Measurements from ENCODE around the gene SENP3.

The SENP3 gene

DNA sequence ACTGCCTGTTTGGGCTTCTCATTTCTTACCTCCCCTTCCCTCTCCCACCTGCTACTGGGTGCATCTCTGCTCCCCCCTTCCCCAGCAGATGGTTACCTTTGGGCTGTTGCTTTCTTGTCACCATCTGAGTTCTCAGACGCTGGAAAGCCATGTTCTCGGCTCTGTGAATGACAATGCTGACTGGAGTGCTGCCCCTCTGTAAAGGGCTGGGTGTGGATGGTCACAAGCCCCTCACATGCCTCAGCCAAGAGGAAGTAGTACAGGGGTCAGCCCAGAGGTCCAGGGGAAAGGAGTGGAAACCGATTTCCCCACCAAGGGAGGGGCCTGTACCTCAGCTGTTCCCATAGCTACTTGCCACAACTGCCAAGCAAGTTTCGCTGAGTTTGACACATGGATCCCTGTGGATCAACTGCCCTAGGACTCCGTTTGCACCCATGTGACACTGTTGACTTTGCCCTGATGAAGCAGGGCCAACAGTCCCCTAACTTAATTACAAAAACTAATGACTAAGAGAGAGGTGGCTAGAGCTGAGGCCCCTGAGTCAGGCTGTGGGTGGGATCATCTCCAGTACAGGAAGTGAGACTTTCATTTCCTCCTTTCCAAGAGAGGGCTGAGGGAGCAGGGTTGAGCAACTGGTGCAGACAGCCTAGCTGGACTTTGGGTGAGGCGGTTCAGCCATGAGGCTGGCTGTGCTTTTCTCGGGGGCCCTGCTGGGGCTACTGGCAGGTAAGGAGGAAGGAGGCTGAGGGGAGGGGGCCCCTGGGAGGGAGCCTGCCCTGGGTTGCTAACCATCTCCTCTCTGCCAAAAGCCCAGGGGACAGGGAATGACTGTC lies 17.5 kb downstream of the SENP3 start, which contains the start of gene CD68:
CD68 (plus strand) TSS at position 638 of the 833 bp plus-strand sequence; CDS start at position 678, 40 bp downstream.
- Histone ChIP-seq H3K9ac (ENCODE audit: low read depth, low read length) (no peak within 1 kb of the TSS), H3K36me3 (ENCODE audit: insufficient read depth, low read length) (peaks cover 38% of the 10 kb centered on the region), H3K9me3 (ENCODE audit: control insufficient read depth, insufficient read depth, low read length) (no peaks in the 10 kb centered on the region), H3K4me1 (ENCODE audit: insufficient read depth, low read length) (peaks cover 17% of the 10 kb centered on the region)

GRCh38 chr17:7579834-7580603 lies 18.3 kb downstream of the SENP3 start:
- H3K36me3 ChIP-seq (ENCODE audit: insufficient read depth, low read length): peaks cover 30% of the 10 kb centered on the region
- H3K4me1 ChIP-seq (ENCODE audit: insufficient read depth, low read length): peaks cover 11% of the 10 kb centered on the region; the same call in 1 of the 2 replicates
- no peak overlapping the region for H3K9ac ChIP-seq (ENCODE audit: low read depth, low read length)

GRCh38 chr17:7580604-7581575 lies 19.2 kb downstream of the SENP3 start:
- no peak overlapping the region for H3K9ac ChIP-seq (ENCODE audit: low read depth, low read length)
- peaks cover 11% of the 10 kb centered on the region; the same call in 1 of the 2 replicates for H3K4me1 ChIP-seq (ENCODE audit: insufficient read depth, low read length)
- no peaks in the 10 kb centered on the region for H3K9me3 ChIP-seq (ENCODE audit: control insufficient read depth, insufficient read depth, low read length)
- H3K36me3 ChIP-seq (ENCODE audit: insufficient read depth, low read length): peaks cover 22% of the 10 kb centered on the region

More at GRCh38 chr17:7579834-7580603, 18.3 kb downstream of the SENP3 start:
- H3K9me3 ChIP-seq (ENCODE audit: control insufficient read depth, insufficient read depth, low read length): no peaks in the 10 kb centered on the region

GRCh38 chr17:7582396-7583252 lies 20.9 kb downstream of the SENP3 start:
- H3K9me3 ChIP-seq (ENCODE audit: control insufficient read depth, insufficient read depth, low read length): no peaks in the 10 kb centered on the region
- peaks cover 5% of the 10 kb centered on the region for H3K36me3 ChIP-seq (ENCODE audit: insufficient read depth, low read length)
- H3K9ac ChIP-seq (ENCODE audit: low read depth, low read length): peak overlapping the region; percentile 87
- H3K4me1 ChIP-seq (ENCODE audit: insufficient read depth, low read length): peaks cover 18% of the 10 kb centered on the region; the same call in 1 of the 2 replicates

DNA sequence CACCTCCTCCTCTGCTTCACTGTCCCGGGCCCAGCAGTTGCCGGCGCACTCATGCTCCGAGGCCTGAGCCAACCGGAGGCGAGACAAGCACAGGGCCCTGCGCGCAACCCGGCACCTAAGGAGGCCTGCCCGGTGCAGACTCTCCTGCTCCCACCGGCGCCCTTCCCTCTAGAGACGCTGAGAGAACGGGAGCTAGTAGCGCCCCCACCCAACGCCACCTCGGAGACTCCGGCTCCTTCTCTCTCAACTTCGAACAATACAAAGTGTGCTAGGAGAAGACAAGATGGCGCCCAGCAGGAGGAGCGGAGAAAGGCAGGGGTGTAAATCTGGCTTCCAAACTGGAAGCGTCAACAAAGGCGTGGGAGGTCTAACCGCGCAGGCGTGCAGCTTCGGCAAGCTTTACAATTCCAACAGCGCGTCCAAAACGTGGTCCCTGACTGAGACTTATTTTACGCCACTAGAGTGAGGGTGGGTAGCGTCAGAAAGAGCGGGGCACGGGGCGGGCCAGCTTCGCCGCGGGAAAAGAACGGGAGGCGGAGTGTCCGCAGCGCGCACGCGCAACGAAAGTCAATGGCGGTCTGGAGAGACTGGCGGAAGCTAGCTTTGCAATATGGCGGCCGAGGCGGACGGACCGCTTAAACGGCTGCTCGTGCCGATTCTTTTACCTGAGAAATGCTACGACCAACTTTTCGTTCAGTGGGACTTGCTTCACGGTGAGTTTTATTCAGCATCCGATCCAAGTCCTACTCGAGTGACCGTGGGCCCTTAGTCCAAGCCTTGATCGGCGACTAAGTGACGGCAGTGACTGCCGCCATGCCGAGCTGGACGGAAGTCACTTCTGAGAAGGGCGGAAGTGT lies 21.8 kb downstream of the SENP3 start, which contains the start of gene MPDU1:
MPDU1 (plus strand) TSS at position 600 of the 857 bp plus-strand sequence; CDS start at position 611, 11 bp downstream.
- peaks cover 21% of the 10 kb centered on the region; the same call in 1 of the 2 replicates for H3K4me1 ChIP-seq (ENCODE audit: insufficient read depth, low read length)
- H3K9me3 ChIP-seq (ENCODE audit: control insufficient read depth, insufficient read depth, low read length): no peaks in the 10 kb centered on the region
- no peaks in the 10 kb centered on the region for H3K36me3 ChIP-seq (ENCODE audit: insufficient read depth, low read length)
- peak within 1 kb of the TSS; percentile 87 for H3K9ac ChIP-seq (ENCODE audit: low read depth, low read length)

GRCh38 chr17:7586673-7587419 lies 25.1 kb downstream of the SENP3 start:
- Histone ChIP-seq H3K36me3 (ENCODE audit: insufficient read depth, low read length) (no peaks in the 10 kb centered on the region), H3K4me1 (ENCODE audit: insufficient read depth, low read length) (peaks cover 23% of the 10 kb centered on the region; the same call in 1 of the 2 replicates), H3K9ac (ENCODE audit: low read depth, low read length) (no peak overlapping the region), H3K9me3 (ENCODE audit: control insufficient read depth, insufficient read depth, low read length) (no peaks in the 10 kb centered on the region)

DNA sequence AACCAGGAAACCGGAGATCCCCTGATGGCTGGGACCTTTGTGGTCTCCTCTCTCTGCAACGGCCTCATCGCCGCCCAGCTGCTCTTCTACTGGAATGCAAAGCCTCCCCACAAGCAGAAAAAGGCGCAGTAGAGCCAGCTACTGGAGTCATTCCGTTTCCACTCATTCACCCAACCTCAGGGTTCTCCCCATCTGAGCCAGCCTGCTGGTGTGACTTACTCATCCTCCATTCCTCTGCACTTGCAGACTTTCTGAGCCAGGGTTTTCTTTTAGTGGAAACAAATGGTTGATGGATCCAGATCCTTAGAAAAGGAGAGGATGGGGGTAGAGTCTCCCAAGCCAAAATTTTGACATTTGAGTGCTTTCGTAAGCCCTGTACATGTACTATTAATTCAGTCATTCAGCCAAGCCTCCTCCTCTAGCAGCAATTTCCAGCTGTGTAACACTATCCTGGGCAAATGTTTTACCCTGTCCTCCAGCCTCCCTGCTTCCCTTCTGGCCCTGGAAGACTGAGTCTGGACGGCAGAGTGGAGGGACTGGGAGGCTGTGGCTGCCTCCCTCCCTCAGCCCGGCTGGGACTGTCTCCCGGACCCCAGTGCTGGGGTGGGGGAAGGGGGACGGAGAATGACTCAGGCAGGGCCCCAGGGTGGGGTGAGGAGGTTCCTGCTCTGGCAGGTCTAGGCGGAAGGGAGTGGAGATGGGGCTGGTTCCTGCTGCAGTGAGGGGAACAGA lies 25.9 kb downstream of the SENP3 start:
- Histone ChIP-seq H3K9me3 (ENCODE audit: control insufficient read depth, insufficient read depth, low read length) (no peaks in the 10 kb centered on the region), H3K4me1 (ENCODE audit: insufficient read depth, low read length) (peaks cover 23% of the 10 kb centered on the region; the same call in 1 of the 2 replicates), H3K9ac (ENCODE audit: low read depth, low read length) (peak overlapping the region; percentile 87; the same call in 1 of the 2 replicates), H3K36me3 (ENCODE audit: insufficient read depth, low read length) (peaks cover 3% of the 10 kb centered on the region; the same call in 1 of the 2 replicates)

DNA sequence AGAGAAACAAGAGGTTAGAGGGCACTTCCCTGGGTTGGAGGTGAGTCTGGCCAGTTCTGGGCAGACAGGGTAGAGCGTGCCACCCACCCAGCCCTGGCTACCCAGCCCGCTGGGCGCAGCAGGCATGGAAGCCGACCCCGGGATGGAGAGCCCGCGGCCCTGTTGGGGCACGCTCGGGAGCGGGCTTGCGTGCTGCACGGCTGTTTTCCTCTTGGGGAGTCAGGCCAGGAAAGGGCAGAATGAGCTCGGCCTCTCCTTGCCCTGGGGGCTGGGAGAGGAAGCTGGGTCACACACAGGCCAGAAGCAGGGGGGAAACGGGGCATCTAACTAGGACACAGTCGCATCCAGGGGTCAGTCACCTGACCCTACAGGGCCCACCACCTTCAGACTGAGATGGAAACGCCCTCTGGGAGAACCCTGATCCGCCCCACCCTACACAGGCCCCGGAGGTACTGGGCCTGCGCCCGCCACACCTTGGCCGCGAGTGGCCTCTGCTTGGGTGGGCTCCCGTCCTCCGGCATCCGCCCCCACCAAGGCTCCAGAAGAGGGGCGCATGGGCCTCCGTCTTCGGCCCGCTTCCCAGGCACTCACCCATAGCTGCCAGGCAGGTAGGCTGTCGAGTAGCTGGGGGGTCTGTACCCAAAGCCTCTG lies 27.0 kb downstream of the SENP3 start:
- Histone ChIP-seq H3K9me3 (ENCODE audit: control insufficient read depth, insufficient read depth, low read length) (no peaks in the 10 kb centered on the region), H3K9ac (ENCODE audit: low read depth, low read length) (peak overlapping the region; percentile 87), H3K36me3 (ENCODE audit: insufficient read depth, low read length) (peaks cover 3% of the 10 kb centered on the region), H3K4me1 (ENCODE audit: insufficient read depth, low read length) (peaks cover 23% of the 10 kb centered on the region; the same call in 1 of the 2 replicates)

DNA sequence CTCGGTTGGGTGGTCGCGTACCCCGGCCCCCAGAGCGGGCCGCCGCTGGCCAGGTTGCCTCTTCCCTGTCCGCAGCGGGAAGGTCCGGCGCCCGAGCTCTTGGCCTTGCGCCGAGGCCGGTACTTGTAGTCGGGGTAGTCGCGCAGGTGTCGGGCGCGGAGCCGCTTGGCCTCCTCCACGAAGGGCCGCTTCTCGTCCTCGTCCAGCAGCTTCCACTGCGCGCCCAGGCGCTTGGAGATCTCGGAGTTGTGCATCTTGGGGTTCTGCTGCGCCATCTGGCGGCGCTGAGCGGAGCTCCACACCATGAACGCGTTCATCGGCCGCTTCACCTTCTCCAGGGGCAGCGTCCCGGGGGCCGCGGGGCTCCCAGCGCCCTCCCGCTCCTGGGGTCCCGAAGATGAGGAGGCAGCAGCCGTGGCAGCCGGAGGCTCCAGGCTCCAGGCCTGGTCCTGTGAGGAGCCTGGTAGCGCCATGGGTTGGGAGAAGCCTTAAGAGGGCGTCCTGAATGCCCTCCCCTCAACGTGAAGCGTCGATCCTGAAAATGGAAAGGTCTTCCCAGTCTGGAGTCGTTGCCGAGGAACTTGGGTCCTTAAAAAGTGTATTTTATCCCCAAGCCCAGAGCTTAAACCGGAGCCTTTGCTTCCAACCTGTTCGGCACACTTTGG lies 27.6 kb downstream of the SENP3 start:
- no peaks in the 10 kb centered on the region for H3K9me3 ChIP-seq (ENCODE audit: control insufficient read depth, insufficient read depth, low read length)
- peak overlapping the region; percentile 87 for H3K9ac ChIP-seq (ENCODE audit: low read depth, low read length)
- H3K4me1 ChIP-seq (ENCODE audit: insufficient read depth, low read length): peaks cover 23% of the 10 kb centered on the region; the same call in 1 of the 2 replicates
- peaks cover 3% of the 10 kb centered on the region for H3K36me3 ChIP-seq (ENCODE audit: insufficient read depth, low read length)

DNA sequence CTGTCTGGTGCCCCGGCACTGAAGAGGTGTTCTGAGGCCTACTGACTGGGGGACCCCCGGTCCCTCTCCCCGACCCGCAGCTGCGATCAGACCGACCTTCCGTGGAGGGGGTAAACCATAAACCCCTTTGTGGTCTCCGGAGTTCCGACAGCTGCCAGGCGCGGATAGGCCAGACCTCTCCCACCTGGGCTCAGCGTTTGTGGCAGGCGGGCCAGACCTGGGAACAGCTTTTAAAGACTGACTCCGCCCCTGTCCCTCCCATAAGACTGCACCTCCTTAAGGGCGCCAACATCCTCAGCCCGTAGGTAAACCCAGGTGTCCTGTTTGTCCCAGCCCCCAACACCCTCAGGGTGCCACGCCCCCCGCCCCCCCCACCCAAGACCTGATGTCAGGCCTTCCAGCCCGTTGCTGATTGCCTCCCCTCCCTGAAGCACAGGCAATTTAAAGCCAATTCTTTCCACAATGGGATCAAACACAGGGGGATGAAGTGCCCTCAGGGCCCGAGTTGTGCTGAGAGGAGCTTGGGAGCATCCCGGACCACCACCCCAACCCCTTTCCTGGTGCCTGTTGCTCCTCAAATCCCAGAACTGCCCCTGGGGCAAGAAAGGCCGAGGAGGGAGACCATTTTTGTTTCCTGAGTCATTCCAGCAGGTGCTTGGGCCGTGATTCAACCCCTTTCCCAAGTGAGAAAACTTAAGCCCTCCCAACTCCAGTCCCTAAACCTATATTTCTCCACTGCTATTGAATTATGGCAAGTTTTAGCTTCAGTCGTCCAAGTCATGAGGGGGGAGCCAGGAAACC lies 28.4 kb downstream of the SENP3 start, which contains the start of gene SOX15:
SOX15 (minus strand) TSS at position 204 of the 801 bp plus-strand sequence. CDS start 418 bp downstream, outside the sequence.
- Histone ChIP-seq H3K9me3 (ENCODE audit: control insufficient read depth, insufficient read depth, low read length) (no peaks in the 10 kb centered on the region), H3K36me3 (ENCODE audit: insufficient read depth, low read length) (peaks cover 5% of the 10 kb centered on the region), H3K4me1 (ENCODE audit: insufficient read depth, low read length) (peaks cover 23% of the 10 kb centered on the region; the same call in 1 of the 2 replicates), H3K9ac (ENCODE audit: low read depth, low read length) (peak within 1 kb of the TSS; percentile 87)
